Lower leg skin (tissue), 3 donors: ENCODE results near the gene TUT4.

Source experiments
- POLR2A ChIP-seq, 2 donors: fragments of 450-650 bp; IDR thresholded peaks; one replicate each; pipeline ENCODE4 v1.6.1; 2016 to 2017; ENCODE audit warnings: antibody characterized with exemption in 2 of 2, mild to moderate bottlenecking in 1 of 2, moderate library complexity in 1 of 2
- TF ChIP-seq, protein P1 (sequence below), 3 donors: fragments of 450-650 bp; IDR thresholded peaks; one replicate each; pipeline ENCODE4 v1.5.1; 2016; ENCODE audit warnings: antibody characterized with exemption in 3 of 3, mild to moderate bottlenecking in 3 of 3, moderate library complexity in 2 of 3

DNA sequence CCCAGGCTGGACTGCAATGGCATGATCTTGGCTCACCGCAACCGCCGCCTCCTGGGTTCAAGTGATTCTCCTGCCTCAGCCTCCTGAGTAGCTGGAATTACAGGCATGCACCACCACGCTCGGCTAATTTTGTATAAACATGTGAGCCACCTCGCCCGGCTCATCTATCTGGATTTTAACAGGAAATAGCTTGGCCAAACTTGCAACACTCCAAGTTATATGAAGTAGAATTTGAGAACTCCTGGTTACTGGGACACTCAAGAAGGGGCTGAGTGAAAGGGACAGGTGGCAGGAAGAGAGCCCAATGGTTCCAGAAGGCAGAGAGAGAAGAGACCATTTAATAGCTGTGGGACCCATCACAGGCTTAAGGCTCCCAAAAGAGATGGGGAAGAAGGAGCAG is 46.3 kb upstream of the TUT4 start:
- TF ChIP-seq, protein P1, sequence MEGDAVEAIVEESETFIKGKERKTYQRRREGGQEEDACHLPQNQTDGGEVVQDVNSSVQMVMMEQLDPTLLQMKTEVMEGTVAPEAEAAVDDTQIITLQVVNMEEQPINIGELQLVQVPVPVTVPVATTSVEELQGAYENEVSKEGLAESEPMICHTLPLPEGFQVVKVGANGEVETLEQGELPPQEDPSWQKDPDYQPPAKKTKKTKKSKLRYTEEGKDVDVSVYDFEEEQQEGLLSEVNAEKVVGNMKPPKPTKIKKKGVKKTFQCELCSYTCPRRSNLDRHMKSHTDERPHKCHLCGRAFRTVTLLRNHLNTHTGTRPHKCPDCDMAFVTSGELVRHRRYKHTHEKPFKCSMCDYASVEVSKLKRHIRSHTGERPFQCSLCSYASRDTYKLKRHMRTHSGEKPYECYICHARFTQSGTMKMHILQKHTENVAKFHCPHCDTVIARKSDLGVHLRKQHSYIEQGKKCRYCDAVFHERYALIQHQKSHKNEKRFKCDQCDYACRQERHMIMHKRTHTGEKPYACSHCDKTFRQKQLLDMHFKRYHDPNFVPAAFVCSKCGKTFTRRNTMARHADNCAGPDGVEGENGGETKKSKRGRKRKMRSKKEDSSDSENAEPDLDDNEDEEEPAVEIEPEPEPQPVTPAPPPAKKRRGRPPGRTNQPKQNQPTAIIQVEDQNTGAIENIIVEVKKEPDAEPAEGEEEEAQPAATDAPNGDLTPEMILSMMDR (IDR thresholded peaks at IDR 0.05): no peak
- TF ChIP-seq POLR2A (IDR thresholded peaks at IDR 0.05): no peak
